ENCODE measurements around the gene DISP3.
A peak's percentile ranks its signal among the peaks of the same experiment; 100 is the strongest.

The DISP3 gene

DNA sequence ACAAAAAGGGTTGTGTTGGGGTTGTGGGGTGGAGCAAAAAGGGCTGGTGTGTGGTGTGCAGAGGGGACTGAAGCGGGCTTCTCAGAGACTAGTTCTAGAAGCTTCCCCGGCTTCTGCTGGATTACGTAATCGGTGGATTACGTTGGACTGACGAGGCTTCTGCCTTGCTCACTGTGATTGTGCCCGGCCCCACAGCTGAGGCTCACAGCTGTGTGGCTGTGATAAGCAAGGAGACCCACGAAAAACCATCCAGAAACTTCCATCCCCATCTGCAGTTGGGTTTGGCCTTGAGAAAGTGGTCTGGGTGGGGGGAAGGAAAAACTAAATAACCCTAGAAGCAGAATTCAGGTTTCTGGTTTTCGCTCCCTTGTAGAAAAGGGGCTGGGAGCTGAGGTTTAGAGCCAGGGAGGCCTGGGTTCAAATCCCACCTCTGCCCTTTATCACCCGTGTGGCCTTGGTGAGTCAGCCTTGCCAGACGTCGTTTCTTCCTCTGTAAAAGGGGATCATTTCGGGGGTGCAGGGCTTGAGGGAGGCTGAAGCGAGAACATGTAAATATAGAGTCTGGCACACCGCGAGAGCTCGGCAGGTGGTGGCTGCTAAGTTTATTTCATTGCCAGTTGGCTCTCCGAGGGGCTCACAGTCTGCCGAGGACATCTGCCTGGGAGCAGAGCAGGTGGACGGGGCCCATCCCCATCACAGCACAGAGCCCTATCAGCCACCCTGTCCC lies 30.4 kb upstream of the DISP3 start:
- H3K27ac ChIP-seq = no peak overlapping the region
- no peak for TF ChIP-seq CTCF (conservative IDR thresholded peaks at IDR 0.05)

DNA sequence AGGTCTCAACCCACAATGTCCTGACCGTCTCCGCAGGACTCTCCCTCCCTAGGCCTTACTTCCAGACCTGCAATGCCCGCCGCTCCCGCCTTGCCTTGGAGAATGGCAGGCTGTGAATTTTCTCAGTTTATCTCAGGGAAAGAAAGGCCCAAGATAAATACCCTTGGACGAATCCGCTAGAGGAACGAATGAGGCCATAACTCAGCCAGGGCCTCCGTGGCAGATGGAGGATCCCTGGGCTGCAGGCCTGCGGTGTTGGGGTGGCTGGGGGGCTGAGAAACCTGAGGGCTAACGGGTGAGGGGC lies 29.9 kb upstream of the DISP3 start:
- H3K27ac ChIP-seq = no peak overlapping the region
- no peak for TF ChIP-seq CTCF (conservative IDR thresholded peaks at IDR 0.05)

DNA sequence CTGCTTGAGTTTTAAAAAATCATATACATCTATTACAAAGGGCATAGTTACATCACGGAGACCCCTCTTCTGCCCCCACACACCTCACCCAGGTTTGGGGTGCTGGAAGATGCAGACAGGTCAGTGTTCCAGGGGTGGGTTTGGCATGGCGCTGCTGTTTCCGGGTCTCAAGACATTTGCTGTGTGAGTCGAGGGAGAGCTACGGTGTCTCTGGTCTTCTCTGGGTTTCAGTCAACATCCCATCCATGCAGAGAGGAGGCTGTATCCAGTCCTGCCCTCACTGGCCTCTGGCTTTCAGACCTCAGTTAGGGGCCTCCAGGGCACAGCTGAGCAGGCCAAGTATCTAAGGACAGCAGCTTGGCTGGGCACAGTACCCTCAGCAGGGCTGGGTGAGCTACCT lies 28.6 kb upstream of the DISP3 start:
- no peak for TF ChIP-seq CTCF (conservative IDR thresholded peaks at IDR 0.05)
- no peak overlapping the region for H3K27ac ChIP-seq

GRCh38 chr1:11453742-11454491 lies 25.0 kb upstream of the DISP3 start:
- TF ChIP-seq CTCF (conservative IDR thresholded peaks at IDR 0.05) = no peak

GRCh38 chr1:11455967-11456570 lies 22.9 kb upstream of the DISP3 start:
- TF ChIP-seq CTCF (conservative IDR thresholded peaks at IDR 0.05) = no peak
- H3K27ac ChIP-seq = peak overlapping the region; percentile 93

More at GRCh38 chr1:11453742-11454491, 25.0 kb upstream of the DISP3 start:
- H3K27ac ChIP-seq = no peak overlapping the region; the same call in 1 of the 2 replicates

DNA sequence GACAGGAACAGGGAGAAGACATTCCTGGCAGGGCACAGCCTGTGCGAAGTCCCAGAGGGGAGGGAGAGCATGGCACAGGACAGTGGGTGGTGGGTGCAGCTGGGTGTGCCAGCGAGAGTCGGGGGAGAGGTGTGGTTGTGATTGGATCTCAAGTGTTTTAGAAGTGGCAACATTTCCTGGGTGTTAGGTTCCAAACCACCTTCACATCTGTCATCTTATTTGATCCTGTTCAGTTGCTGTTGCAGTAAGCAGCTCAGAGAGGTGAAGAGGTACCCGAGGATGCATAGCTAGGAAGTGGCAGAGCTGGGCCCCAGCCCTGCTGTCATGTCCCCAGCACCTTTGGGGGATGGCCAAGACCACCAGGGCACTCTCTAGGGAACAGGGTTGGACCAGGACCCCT lies 22.0 kb upstream of the DISP3 start:
- no peak for TF ChIP-seq CTCF (conservative IDR thresholded peaks at IDR 0.05)
- peak overlapping the region; percentile 93 for H3K27ac ChIP-seq

DNA sequence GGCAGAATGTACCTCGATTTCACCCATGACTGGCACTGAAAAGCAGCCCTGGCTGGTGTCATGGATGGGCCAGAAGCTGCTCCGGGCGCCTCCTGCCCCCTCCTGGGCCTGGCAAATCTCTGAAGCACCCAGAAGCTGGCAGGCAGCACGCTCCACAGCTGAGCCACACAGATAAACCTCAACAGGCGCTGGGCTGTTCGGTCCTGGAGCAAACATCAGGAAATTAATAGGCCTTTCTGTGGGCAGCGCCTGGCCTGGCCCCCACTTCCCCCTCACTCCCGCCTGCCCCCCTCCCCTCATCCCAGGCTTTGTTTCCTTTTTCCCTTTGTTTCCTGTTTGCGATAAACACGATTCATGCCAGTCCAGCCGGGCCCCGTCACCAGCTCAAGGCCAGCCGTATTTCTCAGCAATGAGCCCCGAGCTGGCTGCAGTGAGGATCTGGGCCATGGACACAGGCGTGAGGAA lies 20.1 kb upstream of the DISP3 start:
- no peak for TF ChIP-seq CTCF (conservative IDR thresholded peaks at IDR 0.05)
- H3K27ac ChIP-seq = peak overlapping the region; percentile 40; the same call in 1 of the 2 replicates
